IPS-NIHi11 (cell line): ENCODE results near the gene VPS16.
"Not testable (repeated sequence)": the region's sequence is repeated elsewhere in the genome, so short reads cannot be mapped to it uniquely, and the experiment has no call there.

ENCODE experiments used
- DNase-seq: peaks from one replicate; pipeline ENCODE4 v3.0.0; 2012; ENCODE audit warnings: mixed read lengths, low spot score

VPS16 gene

DNA sequence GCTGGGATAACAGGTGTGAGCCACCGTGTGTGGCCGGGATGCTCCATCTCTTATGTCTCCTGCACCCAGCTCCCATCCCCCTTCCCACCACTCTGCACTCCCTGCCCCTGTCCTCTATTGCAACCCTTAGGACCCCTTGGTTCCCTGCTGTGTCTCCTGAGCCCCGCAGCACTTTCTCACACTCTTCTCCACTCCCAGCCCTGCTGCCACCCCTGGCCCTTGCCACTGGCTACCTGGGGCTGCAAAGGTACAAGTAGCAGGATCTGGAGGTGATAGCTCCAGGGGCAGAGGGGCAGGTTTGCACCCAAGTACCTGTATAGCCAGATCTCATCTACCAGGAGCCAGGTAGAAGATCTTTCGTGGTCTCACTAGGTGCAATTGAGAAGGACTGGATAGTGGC is 33.5 kb upstream of the VPS16 start:
- DNase-seq, result no peak

DNA sequence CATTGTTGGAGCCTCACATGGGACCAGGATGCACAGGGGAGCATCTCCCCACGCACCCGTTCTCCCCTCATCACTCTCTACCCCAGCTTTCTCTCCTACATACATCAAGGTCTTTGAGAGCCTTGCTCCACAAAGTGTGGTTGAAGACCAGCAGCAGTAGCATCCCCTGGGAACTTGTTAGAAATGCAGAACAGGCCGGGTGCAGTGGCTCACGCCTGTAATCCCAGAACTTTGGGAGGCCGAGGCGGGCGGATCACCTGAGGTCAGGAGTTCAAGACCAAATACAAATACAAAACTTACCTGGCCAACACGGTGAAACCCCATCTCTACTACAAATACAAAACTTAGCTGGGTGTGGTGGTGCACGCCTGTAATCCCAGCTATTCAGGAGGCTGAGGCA is 32.6 kb upstream of the VPS16 start:
- DNase-seq, result not testable (repeated sequence)

DNA sequence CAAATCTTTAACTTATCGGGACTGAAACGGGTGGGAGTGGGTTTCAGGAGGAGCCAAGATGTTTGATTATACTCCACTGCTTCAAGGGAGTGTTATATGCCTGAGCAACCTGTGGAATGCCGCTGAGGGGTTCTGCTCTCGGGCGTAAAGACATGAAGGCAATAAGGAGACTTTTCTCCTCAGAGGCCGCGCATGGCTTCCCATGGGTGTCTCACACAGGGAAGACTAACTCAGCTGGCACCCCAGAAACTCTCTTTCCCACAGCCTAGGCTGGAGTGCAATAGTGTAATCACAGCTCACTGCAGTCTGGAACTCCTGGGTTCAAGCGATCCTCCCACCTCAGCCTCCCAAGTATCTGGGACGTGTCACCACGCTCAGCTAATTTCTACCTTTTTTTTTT is 30.9 kb upstream of the VPS16 start:
- no peak for DNase-seq

DNA sequence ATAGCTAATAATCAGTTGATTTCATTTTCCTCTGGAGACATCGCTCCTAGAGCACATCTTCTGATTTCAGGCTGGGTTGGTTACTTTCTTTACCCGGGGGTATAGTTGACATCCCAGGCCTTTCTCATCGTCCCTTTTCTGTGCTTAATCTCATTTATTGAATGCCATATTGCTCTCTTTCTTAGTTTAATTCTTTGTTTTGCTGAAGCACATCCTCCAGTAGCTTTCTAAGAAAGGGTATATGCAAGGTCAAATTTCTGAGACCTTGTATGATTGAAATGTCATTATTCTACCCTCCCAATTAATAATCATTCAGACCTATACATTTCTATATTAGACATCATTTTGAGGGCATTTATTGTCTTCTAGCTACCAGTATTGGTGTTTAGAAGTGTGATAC is 28.4 kb upstream of the VPS16 start:
- DNase-seq, result no peak

DNA sequence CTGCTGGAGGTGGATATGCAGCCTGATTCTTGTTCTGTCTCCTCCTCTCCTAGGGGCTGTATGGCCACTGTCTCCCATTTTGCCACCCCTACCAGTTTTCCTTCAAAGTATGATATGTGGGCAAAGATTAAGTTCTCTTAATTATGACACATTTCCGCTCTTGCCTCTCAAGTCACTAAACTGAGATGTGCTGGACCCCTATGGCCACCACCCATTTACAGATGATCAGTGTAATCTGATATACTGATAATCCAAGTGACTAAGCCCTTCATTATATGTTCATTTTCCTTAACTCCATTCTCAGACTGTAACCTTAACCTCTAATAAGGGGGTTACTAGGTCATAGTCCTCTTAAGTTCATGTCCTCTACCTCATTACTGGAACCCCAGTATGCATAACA is 26.5 kb upstream of the VPS16 start:
- no peak for DNase-seq

DNA sequence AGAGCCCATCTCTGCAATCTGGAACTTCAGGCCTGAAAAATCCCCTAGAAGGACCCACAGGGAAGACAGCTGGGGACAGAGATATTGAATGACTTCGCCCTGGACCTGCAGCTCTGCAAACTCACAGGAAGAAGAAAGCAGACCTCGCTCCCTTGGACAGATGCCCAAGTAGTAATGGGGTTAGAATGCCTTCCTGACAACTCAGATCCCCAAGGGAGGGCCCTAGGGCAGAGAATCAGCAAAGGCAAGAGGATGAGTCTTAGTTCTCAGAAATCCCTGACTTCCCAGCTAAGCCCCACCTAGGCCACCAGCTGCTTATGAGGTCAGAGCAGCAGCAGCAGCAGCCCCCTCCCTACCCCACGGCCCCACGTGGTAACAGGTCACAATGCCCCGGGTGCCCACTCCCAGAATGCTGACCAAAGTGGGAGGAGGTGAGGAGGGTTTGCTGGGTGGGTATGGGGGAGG is 25.9 kb upstream of the VPS16 start, which contains the start of gene C20orf141:
C20orf141 (plus strand) TSS at position 401 of the 465 bp plus-strand sequence. CDS start 198 bp downstream, outside the sequence.
- no peak for DNase-seq

DNA sequence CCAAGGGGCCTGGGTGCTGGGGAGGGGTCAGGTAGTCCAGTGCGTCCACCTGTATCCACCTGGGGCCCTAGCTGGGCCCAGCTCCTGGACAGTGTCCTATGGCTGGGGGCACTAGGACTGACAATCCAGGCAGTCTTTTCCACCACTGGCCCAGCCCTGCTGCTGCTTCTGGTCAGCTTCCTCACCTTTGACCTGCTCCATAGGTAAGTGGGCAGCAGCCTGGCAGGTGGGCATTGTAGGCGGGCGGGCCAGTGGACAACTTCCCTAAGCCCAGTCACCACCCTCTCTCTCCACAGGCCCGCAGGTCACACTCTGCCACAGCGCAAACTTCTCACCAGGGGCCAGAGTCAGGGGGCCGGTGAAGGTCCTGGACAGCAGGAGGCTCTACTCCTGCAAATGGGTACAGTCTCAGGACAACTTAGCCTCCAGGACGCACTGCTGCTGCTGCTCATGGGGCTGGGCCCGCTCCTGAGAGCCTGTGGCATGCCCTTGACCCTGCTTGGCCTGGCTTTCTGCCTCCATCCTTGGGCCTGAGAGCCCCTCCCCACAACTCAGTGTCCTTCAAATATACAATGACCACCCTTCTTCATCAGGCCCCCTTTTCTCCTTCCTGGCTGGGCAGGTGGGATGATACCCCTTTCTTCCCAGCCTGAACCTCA is 25.2 kb upstream of the VPS16 start:
- DNase-seq, result no peak

DNA sequence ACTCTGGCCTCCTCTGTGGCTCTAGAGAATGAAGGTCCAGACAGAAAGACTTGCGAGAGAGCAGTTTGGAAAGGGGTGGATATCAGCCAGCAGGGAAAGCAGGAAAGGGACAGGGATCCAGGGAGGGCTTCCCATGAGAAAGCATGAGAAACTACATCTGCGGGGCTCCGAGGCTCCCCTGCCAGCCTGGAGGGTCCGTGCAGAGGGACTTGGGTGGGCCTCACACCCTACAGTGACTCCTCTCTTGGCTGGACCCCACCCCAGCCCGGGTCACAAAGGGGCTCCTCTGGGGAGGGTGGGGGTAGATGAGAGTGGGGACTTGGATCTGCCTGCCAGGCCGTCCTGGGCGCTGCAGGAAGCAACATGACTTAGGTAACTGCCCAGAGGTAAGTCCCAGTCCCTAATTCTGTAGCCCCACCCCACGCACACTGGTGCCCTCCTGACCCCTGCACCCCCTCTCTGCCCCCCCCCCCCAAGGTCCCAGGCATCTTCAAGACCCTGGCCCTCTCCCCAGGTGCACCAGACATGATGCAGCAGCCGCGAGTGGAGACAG is 24.4 kb upstream of the VPS16 start, which contains the start of gene TMEM239:
TMEM239 (plus strand) TSS at position 335 of the 553 bp plus-strand sequence; CDS start at position 526, 191 bp downstream.
- no peak for DNase-seq

DNA sequence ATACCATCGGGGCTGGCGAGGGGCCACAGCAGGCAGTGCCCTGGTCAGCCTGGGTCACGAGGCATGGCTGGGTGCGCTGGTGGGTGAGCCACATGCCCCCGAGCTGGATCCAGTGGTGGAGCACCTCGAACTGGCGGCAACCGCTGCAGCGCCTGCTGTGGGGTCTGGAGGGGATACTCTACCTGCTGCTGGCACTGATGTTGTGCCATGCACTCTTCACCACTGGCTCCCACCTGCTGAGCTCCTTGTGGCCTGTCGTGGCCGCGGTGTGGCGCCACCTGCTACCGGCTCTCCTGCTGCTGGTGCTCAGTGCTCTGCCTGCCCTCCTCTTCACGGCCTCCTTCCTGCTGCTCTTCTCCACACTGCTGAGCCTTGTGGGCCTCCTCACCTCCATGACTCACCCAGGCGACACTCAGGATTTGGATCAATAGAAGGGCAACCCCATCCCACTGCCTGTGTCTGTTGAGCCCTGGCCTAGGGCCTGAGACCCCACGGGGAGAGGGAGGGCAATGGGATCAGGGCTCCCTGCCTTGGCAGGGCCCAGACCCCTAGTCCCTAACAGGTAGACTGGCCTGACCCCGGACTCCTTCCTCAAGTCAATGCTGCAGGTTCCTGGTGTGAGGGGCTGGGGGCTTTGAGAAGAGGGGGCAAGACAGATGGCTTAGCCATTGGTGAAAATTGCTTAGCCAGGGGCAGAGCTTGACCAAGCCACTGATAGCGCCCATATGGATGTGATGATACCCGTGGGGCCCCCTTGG is 23.8 kb upstream of the VPS16 start:
- DNase-seq, result peak; percentile 52

DNA sequence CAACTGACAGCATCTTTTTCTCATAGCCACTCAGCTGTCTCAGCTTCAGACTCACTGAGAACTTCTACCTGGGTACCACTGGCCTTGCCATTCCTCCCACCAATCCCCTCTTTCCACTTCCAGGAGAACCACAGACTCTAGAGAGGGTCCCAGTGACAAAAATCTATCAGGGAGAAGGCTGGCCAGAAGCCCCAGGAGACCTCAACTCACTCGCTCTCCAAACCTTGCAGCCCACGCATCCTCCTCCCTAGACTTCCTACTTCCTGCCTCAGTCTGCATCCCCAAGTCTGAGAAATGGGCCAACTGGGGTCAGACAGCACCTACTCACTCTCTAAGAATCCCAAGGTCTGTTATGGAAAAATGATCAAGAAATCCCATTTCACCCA is 23.2 kb upstream of the VPS16 start:
- DNase-seq, result no peak

DNA sequence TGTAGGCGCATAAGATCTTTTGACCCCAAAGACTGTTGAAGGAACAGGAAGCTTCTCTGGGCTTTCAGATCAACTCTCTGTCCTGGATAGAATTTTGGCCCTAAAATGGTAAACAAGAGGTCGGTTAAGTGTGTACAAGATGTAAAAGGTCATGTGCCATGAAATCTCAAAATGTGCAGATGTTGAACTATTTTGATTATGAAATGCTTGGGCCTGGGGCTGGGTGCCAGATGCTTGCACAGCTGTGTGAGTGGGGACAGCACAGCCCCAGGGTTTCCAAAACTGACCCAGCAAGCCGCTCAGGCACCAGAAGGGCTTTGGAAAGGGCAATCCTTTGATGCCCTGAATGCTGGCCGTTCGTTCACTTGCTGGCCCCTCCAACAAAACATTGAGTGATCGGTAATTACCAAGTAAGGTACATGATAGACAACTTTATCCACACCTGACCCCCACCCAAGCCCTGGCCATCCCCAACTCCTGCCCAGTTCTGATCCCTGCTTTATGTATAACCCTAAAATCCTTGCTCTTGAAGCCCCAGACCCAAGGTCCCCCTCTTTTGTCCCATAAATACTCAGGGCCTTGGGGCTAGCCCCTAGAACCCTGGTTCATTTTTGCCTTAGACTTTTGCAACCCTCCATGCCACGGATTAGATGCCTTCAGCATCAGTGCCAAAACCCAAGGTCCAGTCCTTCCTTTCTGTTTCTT is 22.5 kb upstream of the VPS16 start:
- no peak for DNase-seq

DNA sequence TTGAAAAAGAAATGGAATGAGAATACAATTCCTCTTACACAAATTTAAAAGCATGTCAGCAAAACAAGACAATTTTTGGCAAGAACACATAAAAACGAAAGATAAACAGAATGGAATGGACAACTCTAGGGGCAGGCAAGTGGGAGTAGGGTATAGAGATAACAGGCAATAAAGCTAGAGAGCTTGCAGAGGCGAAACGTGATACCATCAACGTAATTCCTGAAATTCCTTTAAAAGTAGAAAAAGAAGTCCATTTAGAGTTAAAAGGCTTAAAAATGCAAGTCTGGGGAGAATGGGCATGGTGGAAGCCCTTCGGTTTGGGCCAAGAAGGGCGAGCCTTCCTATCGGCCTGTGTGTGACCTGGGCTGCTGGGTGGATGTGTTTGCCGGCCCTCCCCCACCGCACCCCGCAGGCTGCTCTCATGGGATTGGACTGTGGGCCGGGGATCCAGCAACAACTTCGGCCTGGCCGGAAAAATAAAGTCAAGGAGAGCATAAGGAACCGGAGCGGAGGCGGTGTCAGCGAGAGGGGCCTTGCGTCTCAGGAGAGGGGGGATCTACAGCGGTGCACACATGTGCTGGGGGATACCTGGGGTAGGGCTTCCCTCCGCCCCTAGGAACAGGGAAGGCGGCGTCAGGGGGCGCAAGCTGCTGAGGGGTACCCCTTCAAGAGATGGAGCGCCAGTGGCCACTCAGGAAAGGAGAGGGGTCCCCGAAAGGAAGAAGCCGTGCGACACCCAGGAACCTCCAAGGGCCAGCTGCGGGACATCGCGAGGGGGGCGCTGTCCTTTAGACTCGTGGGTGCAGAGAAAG is 20.3 kb upstream of the VPS16 start:
- peak; percentile 70 for DNase-seq

DNA sequence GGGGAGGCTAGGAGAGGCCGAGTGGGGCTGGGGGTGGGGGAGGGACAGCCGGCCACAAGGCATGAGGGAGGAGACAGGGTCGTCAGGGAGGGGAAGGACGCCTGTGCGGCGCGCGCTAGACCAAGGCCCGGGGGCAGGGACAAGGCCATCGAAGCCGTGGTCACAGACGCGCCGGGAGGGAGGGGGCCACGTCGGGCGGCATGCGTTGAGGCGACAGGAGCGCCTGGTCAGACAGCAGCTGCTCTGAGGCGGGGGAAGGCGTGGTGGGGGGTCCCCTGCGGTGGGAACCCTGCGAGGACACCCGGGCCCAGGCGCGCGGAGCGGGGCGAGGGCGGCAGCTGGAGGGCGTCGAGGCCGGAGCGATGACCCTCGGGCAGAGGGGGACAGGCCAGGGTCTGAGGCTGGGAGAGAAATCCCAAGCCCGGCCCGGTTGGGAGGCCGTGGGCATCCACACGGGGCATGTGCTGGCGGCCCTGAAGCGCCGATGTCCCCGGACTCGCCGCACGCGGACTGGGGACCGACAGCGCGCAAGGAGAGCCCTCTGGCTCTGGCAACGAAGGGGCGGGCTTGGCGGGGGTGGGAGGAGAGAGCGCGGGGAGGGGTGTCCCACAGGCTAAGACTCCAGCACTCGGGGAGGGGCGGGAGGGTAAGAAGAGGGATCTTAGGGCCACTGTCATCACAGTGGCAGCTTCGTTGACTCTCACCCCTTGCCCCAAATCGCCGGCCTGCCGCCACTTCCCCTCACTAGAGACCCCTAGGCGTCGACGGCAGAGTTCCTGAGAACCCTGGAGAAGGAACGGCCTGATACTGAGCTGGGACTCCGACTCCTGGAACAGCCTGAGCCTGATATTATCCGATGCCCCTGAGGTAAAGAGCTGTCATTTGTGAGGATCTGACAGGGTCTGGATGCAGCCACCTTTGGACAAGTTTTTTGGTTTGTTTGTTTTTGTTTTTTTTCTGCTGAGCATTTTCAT is 19.4 kb upstream of the VPS16 start:
- DNase-seq, result peak; percentile 47

DNA sequence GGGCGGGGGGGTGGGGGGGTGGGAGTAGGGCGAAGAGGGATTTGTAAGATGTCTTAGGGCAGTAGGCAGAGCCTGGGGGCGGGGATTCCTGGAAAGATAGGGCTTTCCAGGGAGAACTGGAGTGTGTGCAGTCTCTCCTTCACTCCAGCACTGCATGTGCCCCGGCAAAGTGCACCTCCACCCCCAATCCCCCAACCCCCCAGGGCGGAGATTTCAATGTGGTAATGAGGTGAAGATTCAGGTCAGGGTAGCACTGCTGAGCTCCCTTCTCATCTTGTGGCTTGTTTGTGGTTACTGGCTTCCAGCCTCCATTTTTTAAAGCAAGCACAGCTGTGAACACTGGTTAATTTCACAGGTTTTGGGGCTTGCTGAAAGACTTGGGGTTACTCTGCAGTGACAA is 18.5 kb upstream of the VPS16 start:
- no peak for DNase-seq

DNA sequence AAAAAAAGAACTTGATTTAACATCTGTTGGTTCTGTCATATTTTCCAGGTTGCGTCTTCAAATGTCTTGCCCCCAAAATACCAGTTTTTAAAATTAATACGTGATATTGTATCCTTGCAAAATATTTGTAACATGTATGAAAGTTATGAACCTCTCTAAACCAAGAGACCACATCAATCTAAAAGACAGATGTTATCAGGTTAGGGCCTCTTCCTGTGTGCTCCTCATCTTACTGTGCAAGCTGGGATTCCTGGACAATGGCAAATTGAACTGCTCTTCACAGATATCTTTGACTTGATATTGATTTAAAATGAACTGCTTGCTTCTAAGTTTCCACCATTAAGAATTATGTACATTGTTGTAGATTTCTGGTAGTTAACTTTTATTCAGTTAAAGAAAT is 14.8 kb upstream of the VPS16 start:
- DNase-seq, result no peak

DNA sequence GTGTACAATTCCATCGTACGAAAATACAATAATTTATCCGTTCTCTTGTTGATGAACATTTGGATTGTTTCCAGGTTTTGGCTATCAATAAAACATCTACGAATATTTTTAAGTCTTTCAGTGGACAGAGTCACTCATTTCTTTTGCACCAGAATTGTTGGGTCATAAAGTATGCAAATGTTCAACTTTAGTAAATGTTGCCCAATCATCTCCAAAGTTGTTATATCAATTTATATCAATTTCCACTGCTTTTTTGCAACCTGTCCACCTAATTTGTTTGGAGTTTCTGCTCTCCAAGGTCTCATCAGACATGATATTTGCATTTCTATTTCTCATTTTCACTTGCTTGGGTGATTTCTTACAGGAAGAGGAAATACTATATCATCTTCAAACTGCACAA is 13.9 kb upstream of the VPS16 start:
- DNase-seq, result no peak

DNA sequence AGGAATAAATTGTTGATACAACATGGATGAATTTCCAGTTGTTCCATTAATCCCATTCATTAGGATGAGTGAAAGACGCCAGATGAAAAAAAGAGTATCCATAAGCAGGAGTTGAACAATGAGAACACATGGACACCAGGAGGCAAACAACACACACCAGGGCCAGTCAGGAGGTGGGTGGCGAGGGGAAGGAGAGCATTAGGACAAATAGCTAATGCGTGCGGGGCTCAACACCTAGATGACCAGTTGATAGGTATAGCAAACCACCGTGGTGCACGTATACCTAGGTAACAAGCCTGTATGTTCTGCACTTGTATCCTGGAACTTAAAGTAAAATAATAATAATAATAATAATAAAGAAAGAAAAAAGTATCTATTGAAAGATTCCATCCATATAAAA is 11.2 kb upstream of the VPS16 start:
- no peak for DNase-seq

DNA sequence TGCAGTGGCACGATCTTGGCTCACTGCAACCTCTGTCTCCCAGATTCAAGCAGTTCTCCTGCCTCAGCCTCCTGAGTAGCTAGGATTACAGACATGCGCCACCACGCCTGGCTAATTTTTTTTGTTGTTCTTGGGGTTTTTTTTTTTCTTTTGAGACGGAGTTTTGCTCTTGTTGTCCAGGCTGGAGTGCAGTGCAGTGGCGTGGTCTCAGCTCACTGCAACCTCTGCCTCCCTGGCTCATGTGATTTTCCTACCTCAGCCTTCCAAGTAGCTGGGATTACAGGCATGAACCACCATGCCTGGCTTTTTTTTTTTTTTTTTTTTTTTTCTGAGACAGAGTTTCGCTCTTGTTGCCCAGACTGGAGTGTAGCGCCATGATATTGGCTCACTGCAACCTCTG is 9.3 kb upstream of the VPS16 start:
- not testable (repeated sequence) for DNase-seq

DNA sequence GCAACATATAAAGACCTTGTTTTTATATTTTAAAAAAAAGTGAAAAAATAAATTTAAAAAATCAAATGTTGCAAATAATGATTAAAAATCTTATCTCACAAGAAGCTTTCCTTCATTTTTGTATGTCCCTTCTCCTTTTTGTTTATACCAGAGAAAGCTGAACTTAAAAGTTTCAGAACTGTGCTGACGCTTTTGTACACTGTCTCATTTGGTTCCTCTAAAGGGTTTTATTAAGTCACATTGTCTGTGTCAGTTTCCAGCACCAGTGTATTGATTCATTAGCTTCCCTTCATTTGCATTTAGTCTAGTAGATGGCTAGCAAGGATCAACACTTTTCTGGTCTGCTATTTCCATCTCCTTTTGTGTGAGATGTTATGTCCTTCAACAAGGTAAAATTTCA is 6.8 kb upstream of the VPS16 start:
- no peak for DNase-seq

DNA sequence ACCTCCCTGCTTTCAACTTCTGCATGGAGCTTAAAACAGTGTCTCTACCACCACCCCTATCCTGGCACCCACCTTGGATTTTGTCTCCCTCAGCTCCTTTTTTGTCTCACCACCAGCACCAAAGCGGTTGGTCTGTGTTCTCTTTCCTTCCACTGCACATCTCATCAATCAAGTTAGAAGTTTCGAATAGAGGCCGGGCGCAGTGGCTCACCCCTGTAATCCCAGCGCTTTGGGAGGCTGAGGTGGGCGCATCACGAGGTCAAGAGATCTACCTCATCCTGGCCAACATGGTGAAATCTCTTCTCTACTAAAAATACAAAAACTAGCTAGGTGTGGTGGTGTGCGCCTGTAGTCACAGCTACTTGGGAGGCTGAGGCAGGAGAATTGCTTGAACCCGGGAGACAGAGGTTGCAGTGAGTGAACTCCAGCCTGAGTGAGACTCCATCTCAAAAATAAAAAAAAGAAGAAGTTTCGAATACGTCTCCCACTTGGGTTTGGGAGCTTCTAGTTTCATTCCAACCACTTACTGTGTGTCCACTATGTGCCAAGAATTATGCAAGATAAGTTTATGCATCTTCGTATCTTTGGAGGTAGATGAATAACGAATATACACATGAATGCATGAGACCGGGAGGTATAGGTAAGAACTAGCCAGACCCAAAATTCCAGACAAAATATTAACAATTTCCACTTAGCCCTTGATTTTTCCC is 6.0 kb upstream of the VPS16 start:
- DNase-seq, result no peak
